ENCODE measurements around the gene TMEM121.

Gene TMEM121

GRCh38 chr14:105527826-105528585 is 1.6 kb downstream of the TMEM121 start:
- DNase-seq (ENCODE audit: low read depth in 4 of 4, low spot score in 1 of 4): peak in 3 of 4 experiments; percentile 71 to 75 (median 73)

GRCh38 chr14:105528586-105529318 is 2.4 kb downstream of the TMEM121 start:
- peak in 2 of 4 experiments; percentile 32 to 44 for DNase-seq (ENCODE audit: low read depth in 4 of 4, low spot score in 1 of 4)

GRCh38 chr14:105529319-105529568 is 2.9 kb downstream of the TMEM121 start:
- DNase-seq (ENCODE audit: low read depth in 4 of 4, low spot score in 1 of 4): no peak

- peak in 2 of 4 experiments; percentile 25 to 38 for DNase-seq (ENCODE audit: low read depth in 4 of 4, low spot score in 1 of 4)
Measured at GRCh38 chr14:105529569-105530284, 3.3 kb downstream of the TMEM121 start.

GRCh38 chr14:105530285-105531087 is 4.1 kb downstream of the TMEM121 start:
- no peak for DNase-seq (ENCODE audit: low read depth in 4 of 4, low spot score in 1 of 4)

GRCh38 chr14:105531088-105531893 is 4.9 kb downstream of the TMEM121 start:
- no peak for DNase-seq (ENCODE audit: low read depth in 4 of 4, low spot score in 1 of 4)

- DNase-seq (ENCODE audit: low read depth in 4 of 4, low spot score in 1 of 4): no peak
Measured at GRCh38 chr14:105531894-105532623, 5.7 kb downstream of the TMEM121 start.

- no peak for DNase-seq (ENCODE audit: low read depth in 4 of 4, low spot score in 1 of 4)
Measured at GRCh38 chr14:105532735-105533141, 6.4 kb downstream of the TMEM121 start.

- DNase-seq (ENCODE audit: low read depth in 4 of 4, low spot score in 1 of 4): no peak
Measured at GRCh38 chr14:105533391-105533790, 7.0 kb downstream of the TMEM121 start.

- DNase-seq (ENCODE audit: low read depth in 4 of 4, low spot score in 1 of 4): no peak
Measured at GRCh38 chr14:105533811-105534498, 7.6 kb downstream of the TMEM121 start.

GRCh38 chr14:105534586-105534985 is 8.2 kb downstream of the TMEM121 start:
- no peak for DNase-seq (ENCODE audit: low read depth in 4 of 4, low spot score in 1 of 4)

GRCh38 chr14:105536051-105536450 is 9.7 kb downstream of the TMEM121 start:
- DNase-seq (ENCODE audit: low read depth in 4 of 4, low spot score in 1 of 4): no peak

- DNase-seq (ENCODE audit: low read depth in 4 of 4, low spot score in 1 of 4): no peak
Measured at GRCh38 chr14:105536691-105537579, 10.6 kb downstream of the TMEM121 start.

- peak in 2 of 4 experiments; percentile 47 to 58 for DNase-seq (ENCODE audit: low read depth in 4 of 4, low spot score in 1 of 4)
Measured at GRCh38 chr14:105537580-105538474, 11.4 kb downstream of the TMEM121 start.

GRCh38 chr14:105538481-105539049 is 12.2 kb downstream of the TMEM121 start:
- DNase-seq (ENCODE audit: low read depth in 4 of 4, low spot score in 1 of 4): no peak

- no peak for DNase-seq (ENCODE audit: low read depth in 4 of 4, low spot score in 1 of 4)
Measured at GRCh38 chr14:105540811-105541210, 14.4 kb downstream of the TMEM121 start.

All from stimulated activated CD4-positive, alpha-beta T cell treated with anti-CD3 and anti-CD28 coated beads, Interleukin-1b, Interleukin-23, amount 100 ng/mL, for 24 hours (primary cell).